ENCODE results near the gene SSBP2.

The SSBP2 gene

GRCh38 chr5:81533629-81534405, 217.1 kb downstream of the SSBP2 start:
- TF ChIP-seq, protein P1, sequence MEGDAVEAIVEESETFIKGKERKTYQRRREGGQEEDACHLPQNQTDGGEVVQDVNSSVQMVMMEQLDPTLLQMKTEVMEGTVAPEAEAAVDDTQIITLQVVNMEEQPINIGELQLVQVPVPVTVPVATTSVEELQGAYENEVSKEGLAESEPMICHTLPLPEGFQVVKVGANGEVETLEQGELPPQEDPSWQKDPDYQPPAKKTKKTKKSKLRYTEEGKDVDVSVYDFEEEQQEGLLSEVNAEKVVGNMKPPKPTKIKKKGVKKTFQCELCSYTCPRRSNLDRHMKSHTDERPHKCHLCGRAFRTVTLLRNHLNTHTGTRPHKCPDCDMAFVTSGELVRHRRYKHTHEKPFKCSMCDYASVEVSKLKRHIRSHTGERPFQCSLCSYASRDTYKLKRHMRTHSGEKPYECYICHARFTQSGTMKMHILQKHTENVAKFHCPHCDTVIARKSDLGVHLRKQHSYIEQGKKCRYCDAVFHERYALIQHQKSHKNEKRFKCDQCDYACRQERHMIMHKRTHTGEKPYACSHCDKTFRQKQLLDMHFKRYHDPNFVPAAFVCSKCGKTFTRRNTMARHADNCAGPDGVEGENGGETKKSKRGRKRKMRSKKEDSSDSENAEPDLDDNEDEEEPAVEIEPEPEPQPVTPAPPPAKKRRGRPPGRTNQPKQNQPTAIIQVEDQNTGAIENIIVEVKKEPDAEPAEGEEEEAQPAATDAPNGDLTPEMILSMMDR (IDR thresholded peaks at IDR 0.05), result no peak
- no peak for DNase-seq (ENCODE audit: low spot score)
- Histone ChIP-seq H3K27ac (no peak overlapping the region), H3K4me3 (no peak overlapping the region)

GRCh38 chr5:81530919-81531318, 220.0 kb downstream of the SSBP2 start:
- H3K4me3 ChIP-seq, result no peak overlapping the region
- no peak for DNase-seq (ENCODE audit: low spot score)
- TF ChIP-seq, protein P1 (IDR thresholded peaks at IDR 0.05), result no peak
- H3K27ac ChIP-seq, result no peak overlapping the region

- Histone ChIP-seq H3K27ac (no peak overlapping the region), H3K4me3 (no peak overlapping the region)
- DNase-seq (ENCODE audit: low spot score), result no peak
- TF ChIP-seq, protein P1 (IDR thresholded peaks at IDR 0.05), result no peak
Measured at GRCh38 chr5:81525690-81526089, 225.2 kb downstream of the SSBP2 start.

DNA sequence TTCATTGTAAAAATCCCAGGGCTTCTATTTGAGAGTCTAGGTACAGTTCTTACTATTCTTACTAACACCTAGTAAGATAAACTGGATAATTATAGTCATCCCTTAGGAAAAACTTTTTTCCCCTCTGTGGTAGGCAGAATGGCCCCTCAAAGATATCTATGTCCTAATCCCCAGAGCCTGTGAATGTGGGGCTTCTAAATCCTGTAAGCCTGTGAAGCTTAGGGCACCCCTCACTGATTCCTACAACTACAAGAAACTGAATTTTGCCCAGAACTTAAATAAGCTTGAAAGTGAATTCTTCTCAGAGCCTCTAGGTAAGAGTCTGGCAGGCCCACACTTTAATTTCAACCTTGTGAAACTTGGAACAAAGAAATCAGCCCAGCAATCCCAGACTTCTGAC, 226.9 kb downstream of the SSBP2 start:
- no peak for DNase-seq (ENCODE audit: low spot score)
- no peak overlapping the region for H3K4me3 ChIP-seq
- H3K27ac ChIP-seq, result no peak overlapping the region
- TF ChIP-seq, protein P1 (IDR thresholded peaks at IDR 0.05), result no peak

GRCh38 chr5:81522571-81522970, 228.3 kb downstream of the SSBP2 start:
- no peak for DNase-seq (ENCODE audit: low spot score)
- TF ChIP-seq, protein P1 (IDR thresholded peaks at IDR 0.05), result no peak
- Histone ChIP-seq H3K27ac (no peak overlapping the region), H3K4me3 (no peak overlapping the region)

DNA sequence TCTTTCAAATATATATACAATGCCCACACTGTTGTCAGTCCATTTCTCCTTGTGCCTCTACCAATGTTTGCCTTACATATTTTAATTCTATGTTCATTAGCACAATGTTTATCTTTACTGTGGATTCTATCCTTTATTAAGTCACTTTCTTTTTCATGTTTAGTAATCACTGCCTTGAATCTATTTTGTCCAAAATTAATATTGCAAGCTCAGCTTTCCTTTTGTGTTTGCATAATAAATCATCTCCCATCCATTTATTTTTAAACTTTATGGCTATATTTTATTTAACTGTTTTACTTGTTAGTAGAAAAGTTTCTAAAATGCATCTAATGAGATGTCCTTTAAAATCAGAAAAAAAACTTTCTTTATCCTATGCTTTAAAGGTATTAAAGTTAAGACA, 230.1 kb downstream of the SSBP2 start:
- TF ChIP-seq, protein P1 (IDR thresholded peaks at IDR 0.05), result no peak
- no peak for DNase-seq (ENCODE audit: low spot score)
- H3K4me3 ChIP-seq, result no peak overlapping the region
- H3K27ac ChIP-seq, result no peak overlapping the region

DNA sequence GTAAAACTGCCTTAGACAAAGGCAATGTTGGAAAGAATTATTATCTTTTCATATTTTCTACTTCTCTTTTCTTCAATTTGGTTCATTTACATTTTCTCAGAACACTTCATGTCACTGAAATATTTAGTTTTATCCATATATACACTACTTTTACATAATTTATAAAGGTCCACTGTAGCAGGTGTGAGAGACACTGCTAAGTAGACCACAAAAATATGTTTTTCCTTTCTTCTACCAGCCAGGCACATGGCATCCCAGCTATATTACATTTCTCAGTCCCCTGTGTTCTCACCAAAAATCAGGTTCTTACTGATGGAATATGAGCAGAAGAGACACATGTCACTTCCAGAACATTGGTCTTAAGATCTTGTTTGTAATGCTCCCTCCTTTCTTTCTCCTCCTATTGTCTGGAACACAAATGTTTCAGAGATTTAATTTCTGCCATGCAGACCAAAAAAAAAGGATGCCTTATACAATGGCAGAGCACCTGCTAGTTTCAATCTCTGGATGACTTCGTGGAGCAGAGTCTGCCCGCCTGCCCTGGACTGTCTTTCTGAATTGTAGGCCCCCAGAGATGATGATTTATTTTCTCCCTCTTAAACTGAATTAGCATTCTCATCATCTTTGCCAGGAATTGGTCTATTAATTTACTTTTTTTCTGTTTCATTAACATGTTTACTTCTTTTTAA, 231.5 kb downstream of the SSBP2 start:
- no peak for DNase-seq (ENCODE audit: low spot score)
- no peak overlapping the region for H3K27ac ChIP-seq
- no peak overlapping the region for H3K4me3 ChIP-seq
- TF ChIP-seq, protein P1 (IDR thresholded peaks at IDR 0.05), result no peak

Measured in coronary artery (tissue), 2 donors.